Osteocyte (in vitro differentiated cells): ENCODE measurements around the gene UBE2F. TPM values are rescaled to one million over a fixed set of nuclear protein-coding genes. Genes with fewer than 3 reads are reported as not detected.
"Not testable (repeated sequence)": the region's sequence is repeated elsewhere in the genome, so short reads cannot be mapped to it uniquely, and the experiment has no call there.

Experiments
- DNase-seq: peaks from one replicate; pipeline ENCODE4 v3.0.0; 2021; ENCODE audit warnings: mixed read lengths; ENCODE audit not compliant: unreplicated experiment; ENCODE audit errors: extremely low spot score
- H3K27ac Mint-ChIP-seq: one replicate; pipeline ENCODE4 v1.8.0; 2021; ENCODE audit warnings: mild to moderate bottlenecking, mixed read lengths; ENCODE audit not compliant: unreplicated experiment
- H3K27me3 Mint-ChIP-seq: one replicate; pipeline ENCODE4 v1.8.0; 2021; ENCODE audit warnings: mixed read lengths; ENCODE audit not compliant: unreplicated experiment
- H3K36me3 Mint-ChIP-seq: one replicate; pipeline ENCODE4 v1.8.0; 2021; ENCODE audit warnings: mixed read lengths; ENCODE audit not compliant: unreplicated experiment
- H3K4me1 Mint-ChIP-seq: one replicate; pipeline ENCODE4 v1.8.0; 2021; ENCODE audit warnings: mixed read lengths; ENCODE audit not compliant: unreplicated experiment
- H3K4me3 Mint-ChIP-seq: one replicate; pipeline ENCODE4 v1.8.0; 2021; ENCODE audit warnings: mild to moderate bottlenecking, moderate library complexity, mixed read lengths; ENCODE audit not compliant: unreplicated experiment
- H3K9me3 Mint-ChIP-seq: one replicate; pipeline ENCODE4 v1.8.0; 2021; ENCODE audit warnings: mixed read lengths; ENCODE audit not compliant: unreplicated experiment
- CTCF ChIP-seq: fragments of 200-600 bp; sonication (generic); IDR thresholded peaks from 2 replicates; pipeline ENCODE4 v1.5.0; 2021; ENCODE audit warnings: antibody characterized with exemption, mild to moderate bottlenecking, moderate library complexity
- total RNA-seq: library from RNA; stranded (reverse); gene quantifications from 2 replicates; pipeline ENCODE4 v1.2.1, GENCODE V29; 2021

Gene UBE2F
- total RNA-seq, 1 donor from 2014 or later, result 54.3 TPM

- Mint-ChIP-seq H3K27me3 (no peaks in the 10 kb centered on the region), H3K4me1 (peaks cover 12% of the 10 kb centered on the region), H3K27ac (no peak overlapping the region), H3K9me3 (no peaks in the 10 kb centered on the region), H3K4me3 (no peak overlapping the region), H3K36me3 (peaks cover 46% of the 10 kb centered on the region)
- TF ChIP-seq CTCF, result no peak
- DNase-seq, result peak; percentile 57
Observed at GRCh38 chr2:238030422-238031155, 63.8 kb downstream of the UBE2F start.

- TF ChIP-seq CTCF, result no peak
- no peaks in the 10 kb centered on the region for H3K27me3 Mint-ChIP-seq
- no peaks in the 10 kb centered on the region for H3K9me3 Mint-ChIP-seq
- no peak overlapping the region for H3K27ac Mint-ChIP-seq
- peaks cover 12% of the 10 kb centered on the region for H3K4me1 Mint-ChIP-seq
- DNase-seq, result no peak
- no peak overlapping the region for H3K4me3 Mint-ChIP-seq
- H3K36me3 Mint-ChIP-seq, result peaks cover 43% of the 10 kb centered on the region
Observed at GRCh38 chr2:238031751-238032150, 64.9 kb downstream of the UBE2F start.

- no peak overlapping the region for H3K4me3 Mint-ChIP-seq
- no peaks in the 10 kb centered on the region for H3K9me3 Mint-ChIP-seq
- DNase-seq, result peak; percentile 67
- H3K36me3 Mint-ChIP-seq, result peaks cover 42% of the 10 kb centered on the region
- peak overlapping the region; percentile 54 for H3K27ac Mint-ChIP-seq
- no peaks in the 10 kb centered on the region for H3K27me3 Mint-ChIP-seq
- no peak for TF ChIP-seq CTCF
- H3K4me1 Mint-ChIP-seq, result peaks cover 12% of the 10 kb centered on the region
Observed at GRCh38 chr2:238032755-238033337, 66.0 kb downstream of the UBE2F start.

GRCh38 chr2:238033991-238034390 lies 67.2 kb downstream of the UBE2F start:
- peaks cover 12% of the 10 kb centered on the region for H3K4me1 Mint-ChIP-seq
- not testable (repeated sequence) for H3K27ac Mint-ChIP-seq, H3K27me3 Mint-ChIP-seq, H3K4me3 Mint-ChIP-seq, H3K9me3 Mint-ChIP-seq, DNase-seq
- peaks cover 46% of the 10 kb centered on the region for H3K36me3 Mint-ChIP-seq

- no peak for TF ChIP-seq CTCF
- H3K9me3 Mint-ChIP-seq, result no peaks in the 10 kb centered on the region
- no peaks in the 10 kb centered on the region for H3K27me3 Mint-ChIP-seq
- DNase-seq, result peak; percentile 65
- H3K4me3 Mint-ChIP-seq, result no peak overlapping the region
- peaks cover 35% of the 10 kb centered on the region for H3K36me3 Mint-ChIP-seq
- no peak overlapping the region for H3K27ac Mint-ChIP-seq
- H3K4me1 Mint-ChIP-seq, result peaks cover 4% of the 10 kb centered on the region
Observed at GRCh38 chr2:238038203-238038602, 71.4 kb downstream of the UBE2F start.
